Nephron (organoid): ENCODE measurements around the gene VIPAS39.

ENCODE experiments used
- H3K27ac Mint-ChIP-seq, 3 experiments: 2 replicates each; pipeline ENCODE4 v1.8.0; 2020; ENCODE audit warnings: mixed read lengths in 3 of 3, mild to moderate bottlenecking in 2 of 3, moderate library complexity in 1 of 3
- H3K27me3 Mint-ChIP-seq: 2 replicates; pipeline ENCODE4 v1.8.0; 2021; ENCODE audit warnings: low read depth, mild to moderate bottlenecking, moderate library complexity, mixed read lengths
- H3K36me3 Mint-ChIP-seq: 2 replicates; pipeline ENCODE4 v1.8.0; 2020; ENCODE audit warnings: low read depth, mixed read lengths
- H3K4me1 Mint-ChIP-seq: 2 replicates; pipeline ENCODE4 v1.8.0; 2020; ENCODE audit warnings: mixed read lengths
- H3K4me3 Mint-ChIP-seq, 3 experiments: 2 replicates each; pipeline ENCODE4 v1.8.0; 2020; ENCODE audit warnings: mild to moderate bottlenecking in 3 of 3, mixed read lengths in 3 of 3, moderate library complexity in 2 of 3
- H3K9me3 Mint-ChIP-seq: 2 replicates; pipeline ENCODE4 v1.8.0; 2020; ENCODE audit warnings: mixed read lengths
- TF ChIP-seq, protein P1 (sequence below), 3 experiments: fragments of 200-600 bp; sonication (generic); IDR thresholded peaks; one replicate each; pipeline ENCODE4 v1.5.0; 2021; ENCODE audit warnings: antibody characterized with exemption in 3 of 3; ENCODE audit not compliant: unreplicated experiment in 3 of 3

The VIPAS39 gene

DNA sequence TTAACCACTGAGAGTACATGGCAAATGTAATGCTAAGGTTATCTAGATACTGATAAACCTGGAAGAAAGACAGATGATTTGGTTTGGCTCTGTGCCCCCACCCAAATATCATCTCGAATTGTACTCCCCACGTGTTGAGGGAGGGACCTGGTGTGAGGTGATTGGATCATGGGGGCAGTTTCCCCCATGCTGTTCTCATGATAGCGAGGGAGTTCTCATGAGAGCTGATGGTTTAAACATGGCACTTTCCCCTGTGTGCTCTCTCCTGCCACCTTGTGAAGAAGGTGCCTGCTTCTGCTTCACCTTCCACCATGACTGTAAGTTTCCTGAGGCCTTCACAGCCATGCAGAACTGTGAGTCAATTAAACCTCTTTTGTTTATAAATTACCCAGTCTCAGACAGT, 48.3 kb downstream of the VIPAS39 start:
- H3K36me3 Mint-ChIP-seq = no peaks in the 10 kb centered on the region
- H3K9me3 Mint-ChIP-seq = no peaks in the 10 kb centered on the region
- no peak overlapping the region for H3K27ac Mint-ChIP-seq
- H3K4me3 Mint-ChIP-seq = no peak overlapping the region
- H3K27me3 Mint-ChIP-seq = no peaks in the 10 kb centered on the region
- peaks cover 9% of the 10 kb centered on the region for H3K4me1 Mint-ChIP-seq
- TF ChIP-seq, protein P1, sequence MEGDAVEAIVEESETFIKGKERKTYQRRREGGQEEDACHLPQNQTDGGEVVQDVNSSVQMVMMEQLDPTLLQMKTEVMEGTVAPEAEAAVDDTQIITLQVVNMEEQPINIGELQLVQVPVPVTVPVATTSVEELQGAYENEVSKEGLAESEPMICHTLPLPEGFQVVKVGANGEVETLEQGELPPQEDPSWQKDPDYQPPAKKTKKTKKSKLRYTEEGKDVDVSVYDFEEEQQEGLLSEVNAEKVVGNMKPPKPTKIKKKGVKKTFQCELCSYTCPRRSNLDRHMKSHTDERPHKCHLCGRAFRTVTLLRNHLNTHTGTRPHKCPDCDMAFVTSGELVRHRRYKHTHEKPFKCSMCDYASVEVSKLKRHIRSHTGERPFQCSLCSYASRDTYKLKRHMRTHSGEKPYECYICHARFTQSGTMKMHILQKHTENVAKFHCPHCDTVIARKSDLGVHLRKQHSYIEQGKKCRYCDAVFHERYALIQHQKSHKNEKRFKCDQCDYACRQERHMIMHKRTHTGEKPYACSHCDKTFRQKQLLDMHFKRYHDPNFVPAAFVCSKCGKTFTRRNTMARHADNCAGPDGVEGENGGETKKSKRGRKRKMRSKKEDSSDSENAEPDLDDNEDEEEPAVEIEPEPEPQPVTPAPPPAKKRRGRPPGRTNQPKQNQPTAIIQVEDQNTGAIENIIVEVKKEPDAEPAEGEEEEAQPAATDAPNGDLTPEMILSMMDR (IDR thresholded peaks at IDR 0.05; ENCODE audit: unreplicated experiment in 3 of 3) = no peak

DNA sequence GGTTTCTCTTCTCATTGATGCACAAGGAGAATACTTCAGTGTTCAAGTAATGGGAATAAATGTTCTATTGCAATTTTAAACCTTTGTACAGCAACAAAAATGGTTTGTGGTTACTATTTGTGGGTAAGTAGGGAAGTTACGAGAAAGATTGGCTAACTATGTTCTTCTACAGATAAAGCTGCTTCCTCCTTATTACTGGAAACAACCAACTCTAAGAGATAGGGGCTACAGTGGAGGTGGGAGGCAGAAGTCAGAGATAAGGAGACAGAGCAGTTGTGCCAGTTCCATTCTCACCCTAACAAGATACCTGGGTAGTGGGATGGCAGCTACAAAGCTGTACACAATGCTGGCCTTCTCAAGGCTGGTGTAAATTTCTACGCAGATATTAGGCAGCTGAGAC, 50.2 kb downstream of the VIPAS39 start:
- Mint-ChIP-seq H3K27me3 (no peaks in the 10 kb centered on the region), H3K4me3 (no peak overlapping the region), H3K9me3 (no peaks in the 10 kb centered on the region), H3K36me3 (no peaks in the 10 kb centered on the region), H3K4me1 (peaks cover 9% of the 10 kb centered on the region), H3K27ac (no peak overlapping the region)
- TF ChIP-seq, protein P1 (IDR thresholded peaks at IDR 0.05; ENCODE audit: unreplicated experiment in 3 of 3) = no peak

DNA sequence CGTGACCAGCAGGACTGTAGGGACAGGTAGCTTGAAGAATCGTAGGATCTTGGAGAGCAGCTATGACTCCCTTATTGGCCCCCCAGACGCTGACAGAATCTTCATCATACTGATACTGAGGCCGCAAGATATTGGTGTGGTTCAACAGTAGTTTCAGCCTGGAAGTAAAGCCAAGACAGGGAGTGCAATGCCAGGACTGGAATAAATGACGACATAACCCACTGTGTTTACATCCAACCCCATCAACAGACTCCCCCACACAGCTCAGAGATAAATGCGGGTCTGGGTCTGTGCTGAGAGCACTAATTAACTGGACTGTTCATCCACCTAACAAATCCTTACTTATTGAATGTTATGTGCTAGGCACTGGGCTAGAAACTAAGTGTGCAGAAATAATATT, 50.7 kb downstream of the VIPAS39 start:
- H3K4me3 Mint-ChIP-seq = no peak overlapping the region
- H3K27me3 Mint-ChIP-seq = no peaks in the 10 kb centered on the region
- no peaks in the 10 kb centered on the region for H3K9me3 Mint-ChIP-seq
- TF ChIP-seq, protein P1 (IDR thresholded peaks at IDR 0.05; ENCODE audit: unreplicated experiment in 3 of 3) = no peak
- peaks cover 9% of the 10 kb centered on the region for H3K4me1 Mint-ChIP-seq
- no peaks in the 10 kb centered on the region for H3K36me3 Mint-ChIP-seq
- H3K27ac Mint-ChIP-seq = no peak overlapping the region

DNA sequence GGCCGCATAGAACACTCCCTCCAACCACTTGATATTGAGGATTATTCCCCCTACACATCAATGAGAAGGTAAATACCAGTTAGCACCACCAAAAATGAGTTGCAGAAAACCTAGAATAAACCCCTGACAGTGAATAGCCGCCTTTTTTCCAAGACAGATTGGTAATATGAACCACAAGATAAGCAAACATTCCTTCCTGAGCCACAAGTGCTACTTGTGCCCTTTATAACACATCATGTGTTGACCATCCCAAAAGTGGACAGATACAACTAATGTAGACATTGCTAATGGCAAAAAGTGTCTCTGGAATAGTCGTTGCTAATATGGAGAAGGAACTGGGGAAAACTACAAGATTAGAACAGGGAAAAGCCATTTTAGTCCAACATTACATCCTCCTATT, 51.3 kb downstream of the VIPAS39 start:
- no peaks in the 10 kb centered on the region for H3K27me3 Mint-ChIP-seq
- no peak overlapping the region for H3K27ac Mint-ChIP-seq
- H3K9me3 Mint-ChIP-seq = no peaks in the 10 kb centered on the region
- no peak overlapping the region for H3K4me3 Mint-ChIP-seq
- H3K4me1 Mint-ChIP-seq = peaks cover 9% of the 10 kb centered on the region
- TF ChIP-seq, protein P1 (IDR thresholded peaks at IDR 0.05; ENCODE audit: unreplicated experiment in 3 of 3) = no peak
- no peaks in the 10 kb centered on the region for H3K36me3 Mint-ChIP-seq

DNA sequence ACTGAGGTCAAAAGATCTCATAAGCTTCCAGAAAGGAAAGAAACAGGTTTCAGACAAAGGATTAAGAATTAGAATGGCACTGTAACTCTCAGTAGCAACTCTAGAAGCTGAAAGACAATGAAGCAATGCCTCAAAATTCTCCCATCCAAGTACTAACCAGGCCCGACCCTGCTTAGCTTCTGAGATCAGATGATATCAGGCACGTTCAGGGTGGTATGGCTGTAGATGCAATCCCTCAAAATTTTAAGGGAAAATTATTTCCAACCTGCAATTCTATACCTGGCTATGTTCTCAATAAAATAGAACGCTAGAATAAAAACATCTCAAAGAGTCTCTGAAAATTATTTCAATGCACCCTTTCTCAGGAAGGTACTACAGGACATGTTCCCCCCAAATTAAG, 53.6 kb downstream of the VIPAS39 start:
- Mint-ChIP-seq H3K9me3 (no peaks in the 10 kb centered on the region), H3K36me3 (peaks cover 6% of the 10 kb centered on the region), H3K4me3 (no peak overlapping the region), H3K4me1 (peaks cover 9% of the 10 kb centered on the region), H3K27me3 (no peaks in the 10 kb centered on the region), H3K27ac (no peak overlapping the region)
- TF ChIP-seq, protein P1 (IDR thresholded peaks at IDR 0.05; ENCODE audit: unreplicated experiment in 3 of 3) = no peak

DNA sequence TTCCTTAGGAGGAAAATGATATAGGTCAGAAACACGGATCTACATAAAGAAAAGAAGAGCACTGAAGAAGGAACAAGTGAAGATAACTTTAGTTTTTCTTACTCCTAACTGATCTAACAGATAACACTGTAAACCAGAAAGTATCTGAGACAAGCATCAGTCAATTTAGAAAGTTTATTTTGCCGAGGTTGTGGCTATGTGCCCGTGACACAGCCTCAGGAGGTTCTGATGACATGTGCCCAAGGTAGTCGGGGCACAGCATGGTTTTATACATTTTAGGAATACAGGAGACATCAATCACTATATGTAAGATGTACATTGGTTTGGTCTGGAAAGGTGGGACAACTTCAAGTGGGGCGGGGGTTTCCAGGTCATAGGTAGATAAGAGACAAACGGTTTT, 57.2 kb downstream of the VIPAS39 start:
- H3K4me1 Mint-ChIP-seq = no peaks in the 10 kb centered on the region
- H3K4me3 Mint-ChIP-seq = no peak overlapping the region
- no peak overlapping the region for H3K27ac Mint-ChIP-seq
- H3K27me3 Mint-ChIP-seq = no peaks in the 10 kb centered on the region
- peaks cover 12% of the 10 kb centered on the region for H3K36me3 Mint-ChIP-seq
- TF ChIP-seq, protein P1 (IDR thresholded peaks at IDR 0.05; ENCODE audit: unreplicated experiment in 3 of 3) = no peak
- H3K9me3 Mint-ChIP-seq = peaks cover 5% of the 10 kb centered on the region
